Heart left ventricle (tissue), 16 donors: Measurements from ENCODE around the gene SUCLG1. TPM values are rescaled to one million over a fixed set of nuclear protein-coding genes. Genes with fewer than 3 reads are reported as not detected.

Source experiments
- ATAC-seq, 4 donors: fragments of 200-7000 bp; cut with Tn5 transposase; one replicate each; pipeline ENCODE4 v1.9.1; 2020 to 2022; ENCODE audit warnings: moderate library complexity in 4 of 4, mild to moderate bottlenecking in 3 of 4, moderate number of reproducible peaks in 1 of 4
- DNase-seq, 5 donors: peaks; one replicate each; pipeline ENCODE4 v3.0.0-alpha.2; 2020
- H3K27ac ChIP-seq, 12 donors: fragments of 200-600 bp; sonication (generic) in 4 of 12; one replicate each; pipeline versions ENCODE4 v1.5.0 to v1.8.0; 2016 to 2022; ENCODE audit warnings: mild to moderate bottlenecking in 2 of 12
- H3K27me3 ChIP-seq, 9 donors: fragments of 200-600 bp; sonication (generic) in 2 of 9; one replicate each; pipeline versions ENCODE4 v1.5.1 to v1.8.0; 2016 to 2022; ENCODE audit warnings: mild to moderate bottlenecking in 3 of 9
- H3K36me3 ChIP-seq, 9 donors: fragments of 200-600 bp; sonication (generic) in 2 of 9; one replicate each; pipeline versions ENCODE4 v1.5.0 to v1.8.0; 2018 to 2022; ENCODE audit warnings: mild to moderate bottlenecking in 2 of 9
- H3K4me1 ChIP-seq, 12 donors: fragments of 200-600 bp; sonication (generic) in 4 of 12; one replicate each; pipeline versions ENCODE4 v1.5.0 to v1.8.0; 2016 to 2022; ENCODE audit warnings: mild to moderate bottlenecking in 3 of 12
- H3K4me3 ChIP-seq, 12 donors: fragments of 200-600 bp; sonication (generic) in 4 of 12; one replicate each; pipeline versions ENCODE4 v1.5.0 to v1.8.0; 2017 to 2022; ENCODE audit warnings: mild to moderate bottlenecking in 9 of 12, moderate library complexity in 4 of 12
- H3K9me3 ChIP-seq, 12 donors: fragments of 200-600 bp; sonication (generic) in 4 of 12; one replicate each; pipeline versions ENCODE4 v1.5.0 to v1.8.0; 2016 to 2022; ENCODE audit warnings: mild to moderate bottlenecking in 1 of 12
- CTCF ChIP-seq, 12 donors: fragments of 200-600 bp; sonication (generic) in 4 of 12; IDR thresholded peaks; one replicate each; pipeline versions ENCODE4 v1.5.0 to v1.8.0; 2018 to 2022; ENCODE audit warnings: antibody characterized with exemption in 12 of 12, mild to moderate bottlenecking in 5 of 12
- POLR2A ChIP-seq, 2 donors: fragments of 450-650 bp; IDR thresholded peaks; one replicate each; pipeline ENCODE4 v1.6.1; 2017; ENCODE audit warnings: antibody characterized with exemption in 2 of 2, mild to moderate bottlenecking in 2 of 2, moderate library complexity in 2 of 2
- WGBS, 4 donors: extraction: QIAGEN DNeasy Blood & Tissue Kit in 2 of 4; methylation state at CpG; one replicate each; pipeline versions ENCODE4 v1.1.5 to v1.1.7; 2013 to 2018; 5-methylcytosine and 5-hydroxymethylcytosine counted together
- intact Hi-C, 10 donors: fragments of 100-400 bp; cut with DNase I; formaldehyde crosslinking; loops; one replicate each; pipeline versions ENCODE4 v1.11.1 to v1.14.2; 2022
- polyA plus RNA-seq, 2 donors: library from polyadenylated mRNA; stranded (reverse); fragments of 200-250 nt; gene quantifications; one replicate each; pipeline ENCODE4 v1.2.3, GENCODE V29; 2013
- total RNA-seq, 9 donors: library from RNA; depleted of rRNA in 2 of 9; stranded (reverse); fragments of >200 nt in 2 of 9; fragmentation: NEBNext Ultra II Directional in 3 of 9; extraction: Animal tissue kit (Norgen Biotek cat#: 25700) in 3 of 9; gene quantifications; one replicate each; pipeline versions ENCODE4 v1.1.0 to v1.2.4, GENCODE V29; 2016 to 2023
- donor health status: ischemic (EF 13 %, LVEDD 7.1; RV severe dilation, severe dysfunction).
- donor health status: healthy with polysubstance abuse.
- donor health status: DM: no; HTN: yes; CAD: no.
- donor health status: DM: no; HTN: no; CAD: no.
- donor health status: ischemic (EF 25% LVEDD 6.9; RV normal size, moderate dysfunction).
- donor health status: ischemic (EF 25% LVEDD 5.7; RV mildly dilated, moderate dysfunction).
- donor health status: healthy.
- donor health status: DM: yes; HTN: yes; CAD: no.
- donor health status: ischemic (EF 35%, LVEDD 5.7; RV mildly dilated, moderate dysfunction).
- donor health status: nonischemic (EF 11% LVEDD 7.7; RV severe dilation, severe dysfunction).
- donor health status: DM: yes; HTN: yes; CAD: no.
- donor health status: PGD.
- donor health status: ischemic (EF 29% LVEDD 5.4; RV normal size, mild dysfunction).
- donor health status: nonischemic (EF 23%, LVEDD 6.1; RV moderate dilation, normal function).

SUCLG1 gene
- total and polyA plus RNA-seq, 11 donors = 184 to 348 (median 258) TPM

GRCh38 chr2:84458551-84459017 lies 496 bp downstream of the SUCLG1 start:
- DNase-seq (peak in 3 of 5 donors; percentile 33 to 50 (median 46)), ATAC-seq (peak; percentile 8 to 66 (median 57))
- no peak for TF ChIP-seq POLR2A (IDR thresholded peaks at IDR 0.05)
- TF ChIP-seq CTCF (IDR thresholded peaks at IDR 0.05) = no peak
- intact Hi-C loops = no loop called here
- no peaks in the 10 kb centered on the region for H3K27me3 ChIP-seq
- H3K4me1 ChIP-seq = peaks cover 3 to 49% (median 29%) of the 10 kb centered on the region in 12 donors
- peak overlapping the region; percentile 82 to 99 (median 92) for H3K4me3 ChIP-seq
- H3K36me3 ChIP-seq = peaks cover 0 to 13% (median 0%) of the 10 kb centered on the region in 9 donors
- 1% methylated on average over 16 of the region's 16 CpGs for WGBS, 4 donors
- peak overlapping the region; percentile 85 to 99 (median 96) for H3K27ac ChIP-seq
- no peaks in the 10 kb centered on the region for H3K9me3 ChIP-seq

GRCh38 chr2:84457686-84458085 lies 1.4 kb downstream of the SUCLG1 start:
- H3K27ac ChIP-seq = peak overlapping the region in 3 of 12 donors; percentile 95 to 98 (median 96)
- H3K4me1 ChIP-seq = peaks cover 3 to 58% (median 30%) of the 10 kb centered on the region in 12 donors

GRCh38 chr2:84456156-84456555 lies 2.9 kb downstream of the SUCLG1 start:
- peaks cover 3 to 71% (median 39%) of the 10 kb centered on the region in 12 donors for H3K4me1 ChIP-seq
- ATAC-seq = no peak
- TF ChIP-seq CTCF (IDR thresholded peaks at IDR 0.05) (no peak), POLR2A (IDR thresholded peaks at IDR 0.05) (no peak)
- H3K4me3 ChIP-seq = no peak overlapping the region
- intact Hi-C loops = loop anchor here in 1 of 10 donors (1.0 kb wide), 1 partner anchor 13 kb away; no protein-coding TSS in a partner anchor
- no peaks in the 10 kb centered on the region for H3K9me3 ChIP-seq
- H3K27ac ChIP-seq = no peak overlapping the region
- WGBS, 4 donors = 45 to 49% (median 48%) methylated on average over 4 of the region's 4 CpGs
- peaks cover 0 to 13% (median 0%) of the 10 kb centered on the region in 9 donors for H3K36me3 ChIP-seq
- no peaks in the 10 kb centered on the region for H3K27me3 ChIP-seq
- no peak for DNase-seq

More at GRCh38 chr2:84457686-84458085, 1.4 kb downstream of the SUCLG1 start:
- peaks cover 0 to 13% (median 0%) of the 10 kb centered on the region in 9 donors for H3K36me3 ChIP-seq
- WGBS, 4 donors = 59 to 65% (median 61%) methylated on average over 2 of the region's 2 CpGs
- H3K4me3 ChIP-seq = peak overlapping the region in 10 of 12 donors; percentile 82 to 99 (median 93)
- no peaks in the 10 kb centered on the region for H3K9me3 ChIP-seq
- DNase-seq (no peak), ATAC-seq (no peak)
- no peaks in the 10 kb centered on the region for H3K27me3 ChIP-seq
- no peak for TF ChIP-seq CTCF (IDR thresholded peaks at IDR 0.05)
- TF ChIP-seq POLR2A (IDR thresholded peaks at IDR 0.05) = no peak
- intact Hi-C loops = no loop called here

GRCh38 chr2:84454581-84454980 lies 4.5 kb downstream of the SUCLG1 start:
- intact Hi-C loops = no loop called here
- no peak for TF ChIP-seq CTCF (IDR thresholded peaks at IDR 0.05)
- no peak for TF ChIP-seq POLR2A (IDR thresholded peaks at IDR 0.05)
- no peak for ATAC-seq
- H3K9me3 ChIP-seq = no peaks in the 10 kb centered on the region
- peaks cover 0 to 13% (median 0%) of the 10 kb centered on the region in 9 donors for H3K36me3 ChIP-seq
- no peak for DNase-seq
- H3K4me3 ChIP-seq = no peak overlapping the region
- H3K27ac ChIP-seq = no peak overlapping the region
- H3K27me3 ChIP-seq = no peaks in the 10 kb centered on the region
- 88 to 94% (median 90%) methylated on average over 2 of the region's 2 CpGs for WGBS, 4 donors
- H3K4me1 ChIP-seq = peaks cover 0 to 78% (median 46%) of the 10 kb centered on the region in 12 donors
